ENCODE measurements around the gene TPPP.
A peak's percentile ranks its signal among the peaks of the same experiment; 100 is the strongest.

The TPPP gene

GRCh38 chr5:658103-658502, 35.0 kb downstream of the TPPP start:
- H3K36me3 Mint-ChIP-seq, result peaks cover 47% of the 10 kb centered on the region
- H3K4me3 Mint-ChIP-seq, result no peak overlapping the region
- no peak for DNase-seq (ENCODE audit: low spot score in 2 of 2)
- peaks cover 1% of the 10 kb centered on the region for H3K9me3 Mint-ChIP-seq
- no peaks in the 10 kb centered on the region for H3K4me1 Mint-ChIP-seq
- H3K27me3 Mint-ChIP-seq, result no peaks in the 10 kb centered on the region
- H3K27ac Mint-ChIP-seq, result no peak overlapping the region
- no peak for ATAC-seq (ENCODE audit: low read depth)

- no peak for ATAC-seq (ENCODE audit: low read depth)
- Mint-ChIP-seq H3K9me3 (peaks cover 1% of the 10 kb centered on the region), H3K4me3 (no peak overlapping the region), H3K27ac (no peak overlapping the region), H3K36me3 (peaks cover 49% of the 10 kb centered on the region), H3K27me3 (no peaks in the 10 kb centered on the region), H3K4me1 (no peaks in the 10 kb centered on the region)
- no peak for DNase-seq (ENCODE audit: low spot score in 2 of 2)
Measured at GRCh38 chr5:657570-657969, 35.6 kb downstream of the TPPP start.

DNA sequence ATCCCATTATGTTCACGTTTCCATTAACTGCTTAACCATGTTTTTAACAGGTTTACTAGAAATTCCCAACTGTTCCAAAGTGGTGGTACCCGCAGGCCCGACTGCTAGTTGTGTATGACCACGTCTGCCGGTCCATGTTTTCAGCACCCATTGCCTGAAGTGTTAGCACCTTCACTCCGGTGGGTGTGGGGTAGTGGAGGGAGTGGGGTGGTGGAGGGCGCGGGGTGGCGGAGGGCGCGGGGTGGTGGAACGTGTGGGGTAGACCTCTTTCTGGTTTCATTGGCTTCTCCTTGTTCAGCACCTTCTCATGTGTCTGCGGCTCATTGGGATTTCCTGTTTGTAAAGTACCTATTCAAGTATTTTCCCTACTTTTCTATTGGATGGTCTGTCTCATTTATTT, 37.7 kb downstream of the TPPP start:
- peaks cover 1% of the 10 kb centered on the region for H3K9me3 Mint-ChIP-seq

GRCh38 chr5:654071-654778, 38.9 kb downstream of the TPPP start:
- Mint-ChIP-seq H3K27ac (no peak overlapping the region), H3K4me3 (no peak overlapping the region), H3K4me1 (no peaks in the 10 kb centered on the region), H3K9me3 (peaks cover 1% of the 10 kb centered on the region), H3K36me3 (peaks cover 34% of the 10 kb centered on the region), H3K27me3 (no peaks in the 10 kb centered on the region)
- no peak for DNase-seq (ENCODE audit: low spot score in 2 of 2)
- ATAC-seq (ENCODE audit: low read depth), result no peak

More for the DNA sequence above, 37.7 kb downstream of the TPPP start:
- DNase-seq (ENCODE audit: low spot score in 2 of 2) (no peak), ATAC-seq (ENCODE audit: low read depth) (no peak)
- no peak overlapping the region for H3K4me3 Mint-ChIP-seq
- no peak overlapping the region for H3K27ac Mint-ChIP-seq
- peaks cover 44% of the 10 kb centered on the region for H3K36me3 Mint-ChIP-seq
- H3K4me1 Mint-ChIP-seq, result no peaks in the 10 kb centered on the region
- no peaks in the 10 kb centered on the region for H3K27me3 Mint-ChIP-seq

- DNase-seq (ENCODE audit: low spot score in 2 of 2) (no peak), ATAC-seq (ENCODE audit: low read depth) (no peak)
- H3K4me3 Mint-ChIP-seq, result no peak overlapping the region
- peaks cover under 1% of the 10 kb centered on the region for H3K9me3 Mint-ChIP-seq
- H3K4me1 Mint-ChIP-seq, result no peaks in the 10 kb centered on the region
- no peaks in the 10 kb centered on the region for H3K27me3 Mint-ChIP-seq
- no peak overlapping the region for H3K27ac Mint-ChIP-seq
- H3K36me3 Mint-ChIP-seq, result peaks cover 28% of the 10 kb centered on the region
Measured at GRCh38 chr5:652773-653350, 40.3 kb downstream of the TPPP start.

GRCh38 chr5:652023-652515, 41.1 kb downstream of the TPPP start:
- Mint-ChIP-seq H3K27ac (no peak overlapping the region), H3K27me3 (no peaks in the 10 kb centered on the region), H3K9me3 (no peaks in the 10 kb centered on the region), H3K4me1 (no peaks in the 10 kb centered on the region), H3K36me3 (peaks cover 23% of the 10 kb centered on the region), H3K4me3 (no peak overlapping the region)
- DNase-seq (ENCODE audit: low spot score in 2 of 2) (no peak), ATAC-seq (ENCODE audit: low read depth) (no peak)

GRCh38 chr5:651296-652022, 41.7 kb downstream of the TPPP start:
- Mint-ChIP-seq H3K4me3 (no peak overlapping the region), H3K4me1 (no peaks in the 10 kb centered on the region), H3K9me3 (no peaks in the 10 kb centered on the region), H3K27me3 (no peaks in the 10 kb centered on the region), H3K27ac (no peak overlapping the region), H3K36me3 (peaks cover 21% of the 10 kb centered on the region)
- DNase-seq (ENCODE audit: low spot score in 2 of 2), result no peak
- ATAC-seq (ENCODE audit: low read depth), result no peak

DNA sequence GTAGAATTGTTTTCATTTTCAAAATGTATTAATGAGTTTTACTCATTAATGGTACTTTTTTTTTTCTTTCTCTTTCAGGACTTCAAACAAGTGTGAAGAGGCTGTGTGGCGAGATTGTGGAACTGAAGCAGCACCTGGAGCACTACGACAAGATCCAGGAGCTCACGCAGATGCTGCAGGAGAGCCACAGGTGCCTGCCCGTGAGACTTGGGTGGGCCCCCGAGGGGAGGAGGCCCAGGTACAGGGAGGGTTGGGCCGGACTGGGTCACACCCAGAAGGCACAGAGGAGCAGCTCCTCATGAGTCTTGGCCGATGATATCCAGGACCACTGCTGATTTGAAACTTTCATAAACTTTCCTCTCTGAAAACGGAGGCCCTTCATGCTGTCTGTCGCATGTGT, 45.4 kb downstream of the TPPP start:
- Mint-ChIP-seq H3K36me3 (peaks cover 15% of the 10 kb centered on the region), H3K9me3 (no peaks in the 10 kb centered on the region), H3K27ac (no peak overlapping the region), H3K27me3 (no peaks in the 10 kb centered on the region), H3K4me3 (no peak overlapping the region), H3K4me1 (peaks cover 15% of the 10 kb centered on the region)
- ATAC-seq (ENCODE audit: low read depth), result no peak
- no peak for DNase-seq (ENCODE audit: low spot score in 2 of 2)

GRCh38 chr5:647311-647710, 45.8 kb downstream of the TPPP start:
- H3K4me3 Mint-ChIP-seq, result no peak overlapping the region
- no peak for DNase-seq (ENCODE audit: low spot score in 2 of 2)
- no peaks in the 10 kb centered on the region for H3K27me3 Mint-ChIP-seq
- no peaks in the 10 kb centered on the region for H3K9me3 Mint-ChIP-seq
- ATAC-seq (ENCODE audit: low read depth), result no peak
- peaks cover 12% of the 10 kb centered on the region for H3K36me3 Mint-ChIP-seq
- H3K27ac Mint-ChIP-seq, result no peak overlapping the region
- H3K4me1 Mint-ChIP-seq, result peaks cover 15% of the 10 kb centered on the region

- no peak for ATAC-seq (ENCODE audit: low read depth)
- H3K4me1 Mint-ChIP-seq, result peaks cover 15% of the 10 kb centered on the region
- no peaks in the 10 kb centered on the region for H3K9me3 Mint-ChIP-seq
- H3K27ac Mint-ChIP-seq, result no peak overlapping the region
- H3K36me3 Mint-ChIP-seq, result peaks cover 11% of the 10 kb centered on the region
- H3K27me3 Mint-ChIP-seq, result no peaks in the 10 kb centered on the region
- no peak for DNase-seq (ENCODE audit: low spot score in 2 of 2)
- H3K4me3 Mint-ChIP-seq, result no peak overlapping the region
Measured at GRCh38 chr5:646396-647201, 46.6 kb downstream of the TPPP start.

DNA sequence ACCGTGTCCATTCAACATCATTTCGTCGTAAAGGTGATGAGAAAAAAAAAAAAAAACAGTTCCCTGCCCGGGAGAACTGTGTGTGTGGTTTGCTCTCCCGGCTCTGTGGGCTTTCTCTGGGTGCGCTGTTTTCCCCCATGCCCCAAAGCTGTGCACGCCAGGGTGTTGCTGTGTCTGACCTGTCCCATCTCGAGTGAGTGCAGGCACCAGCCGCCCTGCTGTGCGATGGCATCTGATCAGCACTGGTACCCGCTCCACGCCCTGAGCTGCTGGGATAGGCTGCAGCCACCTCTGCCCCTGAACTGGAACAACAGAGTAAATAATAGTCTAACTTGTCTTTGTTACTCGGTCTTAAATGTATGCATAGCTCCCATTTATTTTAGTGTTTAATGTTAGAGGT, 47.7 kb downstream of the TPPP start:
- Mint-ChIP-seq H3K36me3 (peaks cover 21% of the 10 kb centered on the region), H3K4me1 (peaks cover 15% of the 10 kb centered on the region), H3K4me3 (no peak overlapping the region), H3K27ac (no peak overlapping the region), H3K27me3 (no peaks in the 10 kb centered on the region), H3K9me3 (no peaks in the 10 kb centered on the region)
- DNase-seq (ENCODE audit: low spot score in 2 of 2) (no peak), ATAC-seq (ENCODE audit: low read depth) (no peak)

GRCh38 chr5:644971-645370, 48.2 kb downstream of the TPPP start:
- H3K27ac Mint-ChIP-seq, result no peak overlapping the region
- no peaks in the 10 kb centered on the region for H3K27me3 Mint-ChIP-seq
- H3K9me3 Mint-ChIP-seq, result no peaks in the 10 kb centered on the region
- no peak for ATAC-seq (ENCODE audit: low read depth)
- H3K36me3 Mint-ChIP-seq, result peaks cover 25% of the 10 kb centered on the region
- no peak overlapping the region for H3K4me3 Mint-ChIP-seq
- no peak for DNase-seq (ENCODE audit: low spot score in 2 of 2)
- peaks cover 15% of the 10 kb centered on the region for H3K4me1 Mint-ChIP-seq

DNA sequence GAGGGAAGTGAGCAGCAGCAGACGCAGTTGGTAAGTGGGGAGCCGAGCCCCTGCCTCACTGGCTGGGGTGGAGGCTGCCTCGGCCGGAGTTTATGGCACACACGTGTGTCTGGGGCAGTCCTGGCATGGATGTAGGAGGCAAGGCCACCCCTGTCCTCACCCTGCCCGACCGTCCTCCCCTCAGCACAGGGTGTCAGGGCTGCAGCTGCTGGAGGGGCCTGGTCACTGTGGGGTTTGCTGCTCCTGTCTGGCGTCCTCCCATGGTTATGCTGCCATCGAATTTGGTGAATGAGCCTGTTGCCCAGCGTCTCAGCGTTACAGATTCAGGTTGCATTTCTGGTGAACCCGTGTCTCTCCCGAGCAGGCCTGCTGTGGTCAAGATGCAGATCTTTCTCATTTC, 48.6 kb downstream of the TPPP start:
- peaks cover 29% of the 10 kb centered on the region for H3K36me3 Mint-ChIP-seq
- DNase-seq (ENCODE audit: low spot score in 2 of 2) (no peak), ATAC-seq (ENCODE audit: low read depth) (no peak)
- peak overlapping the region; percentile 29 for H3K27ac Mint-ChIP-seq
- H3K9me3 Mint-ChIP-seq, result no peaks in the 10 kb centered on the region
- no peaks in the 10 kb centered on the region for H3K27me3 Mint-ChIP-seq
- peak overlapping the region; percentile 43 for H3K4me3 Mint-ChIP-seq
- H3K4me1 Mint-ChIP-seq, result peaks cover 15% of the 10 kb centered on the region

DNA sequence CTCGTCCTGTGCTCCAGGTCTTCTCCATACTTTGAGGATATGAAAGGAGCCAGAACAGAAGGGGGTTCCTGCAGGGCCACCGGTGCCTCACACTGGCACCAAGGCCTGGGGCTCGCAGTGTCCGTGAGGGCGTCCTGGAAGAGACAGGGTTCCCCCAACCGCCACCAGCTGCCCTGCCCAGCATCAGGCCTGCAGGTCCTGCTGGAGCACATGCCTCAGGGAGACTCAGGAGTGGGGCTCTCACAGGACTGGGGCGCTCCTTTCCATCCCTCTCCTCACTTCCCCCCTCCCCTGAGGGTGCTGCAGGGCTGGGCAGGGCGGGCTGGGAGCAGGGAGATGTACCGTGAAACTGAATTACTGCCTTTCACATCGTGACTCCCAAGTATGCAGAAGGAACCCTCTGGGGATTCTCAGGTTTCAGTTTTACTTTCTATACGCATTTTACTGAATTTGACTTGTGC, 49.3 kb downstream of the TPPP start:
- Mint-ChIP-seq H3K9me3 (no peaks in the 10 kb centered on the region), H3K4me1 (peaks cover 15% of the 10 kb centered on the region), H3K27ac (peak overlapping the region; percentile 29), H3K27me3 (no peaks in the 10 kb centered on the region), H3K4me3 (peak overlapping the region; percentile 43), H3K36me3 (peaks cover 31% of the 10 kb centered on the region)
- ATAC-seq (ENCODE audit: low read depth) (peak; percentile 68), DNase-seq (ENCODE audit: low spot score in 2 of 2) (peak in 1 of 2 donors; percentile 31)

Data from memory B cell (primary cell).